Fibroblast of mammary gland (primary cell): ENCODE data around the gene AKR1B15.

ENCODE experiments used
- DNase-seq: peaks from one replicate; pipeline ENCODE4 v3.0.0-alpha.2; 2010; ENCODE audit warnings: low read depth
- H3K4me3 ChIP-seq: 2 replicates; pipeline ENCODE4 v1.5.1; 2011; ENCODE audit warnings: low read depth, mild to moderate bottlenecking, low read length, moderate library complexity; ENCODE audit not compliant: control insufficient read depth
- TF ChIP-seq, protein P1 (sequence below): conservative IDR thresholded peaks from 2 replicates; pipeline ENCODE4 v1.5.1; 2011; ENCODE audit warnings: low read depth, low read length, inconsistent platforms; ENCODE audit not compliant: control insufficient read depth, insufficient read depth

The AKR1B15 gene

DNA sequence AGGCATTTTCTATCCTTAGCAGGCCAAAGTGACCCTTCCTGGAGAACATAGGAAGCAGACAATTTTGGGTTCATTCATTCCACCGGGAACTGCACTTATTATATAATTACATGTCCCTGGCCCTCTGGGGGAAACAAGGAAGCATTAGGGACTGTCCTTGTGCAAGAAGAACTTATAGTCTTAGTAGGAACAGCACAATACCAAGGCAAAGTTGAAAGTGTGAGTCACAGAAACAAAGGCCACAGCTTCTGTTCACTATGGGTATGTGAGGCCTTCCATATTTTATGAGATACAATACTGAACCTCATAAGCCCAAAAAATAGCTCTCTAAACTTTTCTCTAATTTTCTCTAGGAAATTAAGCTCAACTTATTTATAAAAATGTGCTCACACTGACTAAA lies 39.9 kb upstream of the AKR1B15 start:
- no peak for DNase-seq
- H3K4me3 ChIP-seq = no peak overlapping the region
- TF ChIP-seq, protein P1, sequence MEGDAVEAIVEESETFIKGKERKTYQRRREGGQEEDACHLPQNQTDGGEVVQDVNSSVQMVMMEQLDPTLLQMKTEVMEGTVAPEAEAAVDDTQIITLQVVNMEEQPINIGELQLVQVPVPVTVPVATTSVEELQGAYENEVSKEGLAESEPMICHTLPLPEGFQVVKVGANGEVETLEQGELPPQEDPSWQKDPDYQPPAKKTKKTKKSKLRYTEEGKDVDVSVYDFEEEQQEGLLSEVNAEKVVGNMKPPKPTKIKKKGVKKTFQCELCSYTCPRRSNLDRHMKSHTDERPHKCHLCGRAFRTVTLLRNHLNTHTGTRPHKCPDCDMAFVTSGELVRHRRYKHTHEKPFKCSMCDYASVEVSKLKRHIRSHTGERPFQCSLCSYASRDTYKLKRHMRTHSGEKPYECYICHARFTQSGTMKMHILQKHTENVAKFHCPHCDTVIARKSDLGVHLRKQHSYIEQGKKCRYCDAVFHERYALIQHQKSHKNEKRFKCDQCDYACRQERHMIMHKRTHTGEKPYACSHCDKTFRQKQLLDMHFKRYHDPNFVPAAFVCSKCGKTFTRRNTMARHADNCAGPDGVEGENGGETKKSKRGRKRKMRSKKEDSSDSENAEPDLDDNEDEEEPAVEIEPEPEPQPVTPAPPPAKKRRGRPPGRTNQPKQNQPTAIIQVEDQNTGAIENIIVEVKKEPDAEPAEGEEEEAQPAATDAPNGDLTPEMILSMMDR = no peak

DNA sequence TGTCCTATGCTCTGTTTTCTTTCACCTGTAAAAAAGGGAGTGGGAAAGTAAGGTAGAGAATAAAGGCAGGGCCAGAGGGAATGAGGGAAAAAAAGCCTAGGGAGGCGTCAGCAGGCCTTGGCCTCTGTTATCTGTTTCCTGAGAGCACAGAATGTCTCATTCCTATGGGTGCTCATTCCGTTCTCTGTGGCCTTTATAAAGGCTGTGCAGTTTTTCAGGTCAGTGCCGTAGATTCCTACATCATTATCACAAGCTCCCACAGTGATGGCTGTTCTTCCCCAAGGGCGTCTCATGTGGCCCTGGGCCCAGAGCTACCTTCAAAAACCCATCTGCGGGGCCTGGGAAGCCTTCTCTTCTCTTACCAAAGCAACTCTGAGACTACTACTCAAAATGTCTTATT lies 38.3 kb upstream of the AKR1B15 start:
- TF ChIP-seq, protein P1 = no peak
- H3K4me3 ChIP-seq = no peak overlapping the region
- no peak for DNase-seq

DNA sequence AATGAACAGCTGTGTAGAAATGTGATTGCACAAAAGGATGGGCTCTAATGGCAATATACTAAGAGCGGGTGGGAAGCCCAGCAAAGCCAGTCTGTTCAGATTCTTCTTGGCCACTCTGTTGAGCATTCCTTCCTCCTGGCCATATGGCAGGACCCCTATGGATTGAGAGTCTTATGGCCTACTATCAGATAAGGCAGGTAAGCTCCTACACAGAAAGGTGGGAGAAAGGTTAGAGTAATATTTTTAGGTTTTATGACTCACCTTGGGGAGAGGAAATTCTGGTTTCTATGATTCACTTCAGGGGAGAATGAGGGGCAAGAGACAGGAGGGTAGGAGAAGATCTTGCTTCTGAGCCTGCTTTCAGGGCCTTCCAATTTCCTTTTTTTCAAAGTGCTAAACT lies 36.6 kb upstream of the AKR1B15 start:
- no peak overlapping the region for H3K4me3 ChIP-seq
- TF ChIP-seq, protein P1 = no peak

DNA sequence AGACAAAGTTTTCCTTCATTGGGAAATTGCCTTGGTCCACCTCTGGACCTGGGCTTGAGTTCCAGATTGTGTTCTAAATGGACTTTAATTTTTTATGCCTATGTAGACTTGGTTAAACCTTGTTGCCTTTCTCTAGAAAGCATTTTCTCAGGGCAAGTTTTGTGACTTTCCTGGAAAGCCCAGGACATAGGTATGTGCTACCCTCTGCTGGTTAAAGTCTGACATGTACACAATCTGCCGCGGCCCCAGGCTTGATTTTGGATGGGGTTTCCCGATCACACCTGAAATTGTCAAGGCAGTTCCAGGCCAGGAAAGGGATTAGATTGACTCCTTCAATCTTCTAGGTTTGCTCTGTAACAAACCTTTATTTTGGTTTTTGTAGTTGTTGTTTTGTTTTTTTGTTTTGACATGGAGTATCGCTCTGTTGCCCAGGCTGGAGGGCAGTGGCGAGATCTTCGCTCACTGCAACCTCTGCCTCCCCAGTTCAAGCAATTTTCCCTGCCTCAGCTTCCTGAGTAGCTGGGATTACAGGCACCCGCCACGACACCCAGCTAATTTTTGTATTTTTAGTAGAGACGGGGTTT lies 35.6 kb upstream of the AKR1B15 start:
- H3K4me3 ChIP-seq = no peak overlapping the region
- peak; percentile 67 for DNase-seq
- TF ChIP-seq, protein P1 = peak; percentile 81

More for the DNA sequence above, 36.6 kb upstream of the AKR1B15 start:
- no peak for DNase-seq

DNA sequence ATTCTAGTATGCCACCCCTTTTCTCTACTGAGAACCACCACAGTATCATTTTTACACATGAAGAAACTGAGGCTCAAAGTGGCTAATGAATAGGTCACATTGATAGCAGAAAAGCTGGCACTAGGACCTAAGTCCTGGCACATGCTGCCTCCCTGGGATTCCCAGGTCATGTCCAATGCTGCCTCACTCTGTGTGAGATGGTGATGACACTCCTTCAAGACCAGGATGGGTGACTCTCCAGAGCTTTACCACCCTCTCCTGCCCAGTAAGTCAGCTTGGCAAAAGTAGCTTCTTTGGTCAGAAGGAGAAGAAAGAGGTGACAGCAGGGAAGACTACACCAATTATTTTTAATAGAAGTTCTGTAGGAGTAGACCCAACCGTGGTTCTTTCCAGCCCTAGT lies 34.8 kb upstream of the AKR1B15 start:
- DNase-seq = no peak
- TF ChIP-seq, protein P1 = no peak
- H3K4me3 ChIP-seq = no peak overlapping the region

DNA sequence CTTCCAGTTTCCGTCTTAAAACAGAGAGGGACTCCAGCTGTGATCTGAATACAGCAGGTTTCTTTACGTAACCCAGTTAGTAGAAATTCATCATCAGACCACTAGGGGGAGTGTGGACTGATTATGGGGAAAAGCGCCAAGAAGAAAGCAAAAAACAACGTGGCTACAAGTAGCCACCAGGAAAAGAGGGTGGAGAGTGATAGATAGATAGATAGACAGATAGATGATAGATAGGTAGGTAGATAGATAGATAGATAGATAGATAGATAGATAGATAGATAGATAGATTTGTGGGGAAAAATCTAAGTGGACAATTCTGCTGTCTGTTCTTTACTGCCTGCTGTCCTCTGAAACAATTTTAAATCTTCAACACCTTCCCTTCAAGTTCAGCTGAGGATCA lies 34.2 kb upstream of the AKR1B15 start:
- DNase-seq = peak; percentile 85

More for the DNA sequence above, 34.2 kb upstream of the AKR1B15 start:
- TF ChIP-seq, protein P1 = peak; percentile 77
- H3K4me3 ChIP-seq = no peak overlapping the region
